Measurements from ENCODE around the gene PPP1R3G.

The PPP1R3G gene

DNA sequence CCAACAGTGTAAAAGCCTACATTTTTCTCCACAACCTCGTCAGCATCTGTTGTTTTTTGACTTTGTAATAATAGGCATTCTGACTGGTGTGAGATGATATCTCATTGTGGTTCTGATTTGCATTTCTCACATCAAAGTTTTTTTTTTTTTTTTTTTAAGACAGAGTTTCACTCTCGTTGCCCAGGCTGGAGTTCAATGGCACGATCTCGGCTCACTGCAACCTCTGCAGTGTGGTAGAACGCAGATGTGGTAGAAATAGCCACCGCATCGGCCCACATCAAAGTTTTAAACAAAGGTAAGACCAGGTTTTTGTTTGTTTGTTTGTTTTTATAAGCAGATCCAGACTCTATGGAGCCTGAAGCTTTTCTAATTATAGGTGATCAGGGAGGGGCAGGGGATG, 12.7 kb upstream of the PPP1R3G start:
- no peak for DNase-seq (ENCODE audit: low read depth)

DNA sequence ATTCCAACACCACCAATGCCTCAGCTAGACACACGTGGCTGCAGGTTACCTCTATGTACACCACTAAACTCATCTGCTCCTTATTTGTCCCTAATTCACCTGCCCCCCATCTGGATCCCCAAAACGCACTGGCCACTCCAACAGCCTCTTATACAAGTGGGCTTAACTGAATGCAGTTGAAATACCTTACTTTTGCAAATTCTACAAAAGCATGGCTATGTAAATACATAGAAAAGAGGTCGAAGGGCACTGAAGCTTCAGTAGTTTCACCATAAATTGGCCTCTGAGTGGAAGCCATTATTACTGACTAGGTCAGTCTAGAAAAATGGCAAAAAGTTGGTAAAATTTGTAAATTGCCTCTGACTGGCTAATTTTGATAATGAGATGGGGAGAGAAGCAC, 11.1 kb upstream of the PPP1R3G start:
- no peak for DNase-seq (ENCODE audit: low read depth)

- no peak for DNase-seq (ENCODE audit: low read depth)
These were observed 8.2 kb upstream of the PPP1R3G start for GRCh38 chr6:5076931-5077330.

DNA sequence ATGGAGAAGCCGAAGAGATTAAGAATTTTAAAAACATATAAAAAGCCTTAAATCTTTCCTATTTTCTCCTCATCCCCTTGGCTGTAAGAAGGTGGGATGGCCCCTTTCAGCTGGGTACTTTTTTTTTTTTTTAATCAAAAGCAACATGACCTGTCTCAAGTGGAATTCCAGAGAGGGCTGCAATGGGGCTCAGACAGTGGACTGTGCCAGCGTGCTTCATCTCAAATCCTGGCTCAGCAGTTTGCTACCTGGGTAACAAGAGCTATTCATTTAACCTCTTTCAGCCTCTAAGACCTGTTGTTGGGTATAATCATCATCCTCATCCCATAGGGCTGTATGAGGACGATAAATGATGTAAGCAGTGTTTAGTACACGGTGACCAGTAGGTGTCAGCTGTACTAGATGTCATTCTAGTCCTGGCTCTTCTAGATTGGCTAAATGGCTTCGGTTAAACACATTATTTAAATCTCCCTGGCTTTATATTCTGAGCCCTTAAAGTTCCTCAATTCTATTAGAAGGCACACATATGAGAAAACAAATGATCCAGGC, 6.9 kb upstream of the PPP1R3G start:
- DNase-seq (ENCODE audit: low read depth) = no peak

GRCh38 chr6:5079692-5080091, 5.4 kb upstream of the PPP1R3G start:
- no peak for DNase-seq (ENCODE audit: low read depth)

GRCh38 chr6:5080574-5080973, 4.6 kb upstream of the PPP1R3G start:
- DNase-seq (ENCODE audit: low read depth) = no peak

- DNase-seq (ENCODE audit: low read depth) = no peak
These were observed 4.0 kb upstream of the PPP1R3G start for GRCh38 chr6:5081182-5081581.

- DNase-seq (ENCODE audit: low read depth) = no peak
These were observed 3.2 kb upstream of the PPP1R3G start for GRCh38 chr6:5081955-5082354.

DNA sequence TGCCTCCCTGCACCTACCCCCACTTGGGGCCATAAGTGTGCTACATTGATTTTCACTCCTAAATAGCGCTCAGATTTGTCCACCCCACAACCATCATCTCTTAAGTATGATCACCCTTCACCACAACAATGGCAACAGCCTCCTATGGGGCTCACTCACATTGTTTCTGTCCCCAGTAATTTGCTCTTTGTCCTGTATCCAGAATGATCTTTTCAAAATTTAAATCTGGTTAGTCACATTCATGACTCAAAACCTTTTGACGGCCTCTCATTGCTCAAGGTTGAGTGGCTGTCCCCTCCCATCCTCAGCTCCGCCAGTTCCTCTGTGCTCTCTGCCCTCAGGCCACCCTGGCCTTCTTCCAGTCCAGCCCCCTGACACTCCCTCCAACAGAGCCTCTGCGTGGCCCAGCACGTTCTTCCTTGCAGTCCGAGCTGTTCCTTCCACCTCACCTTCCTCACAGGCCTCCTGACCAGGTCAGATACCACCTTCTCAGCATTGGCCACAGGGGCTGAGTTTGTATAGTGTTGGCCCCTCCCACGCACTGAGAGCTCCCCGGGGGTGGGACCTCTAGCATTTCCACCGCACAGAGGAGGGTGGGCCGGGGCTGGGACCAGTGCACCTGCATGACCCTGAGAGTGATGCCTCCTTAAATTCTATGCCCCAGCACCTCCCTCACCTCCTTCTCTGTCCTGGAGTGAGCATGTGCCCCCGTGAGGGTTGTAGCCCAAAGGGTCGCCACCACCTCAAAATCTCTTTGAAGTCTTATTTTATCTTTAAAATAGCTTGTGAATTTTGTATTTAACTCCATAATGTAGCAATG, 2.4 kb upstream of the PPP1R3G start:
- DNase-seq (ENCODE audit: low read depth) = no peak

GRCh38 chr6:5083307-5083583, 1.9 kb upstream of the PPP1R3G start:
- DNase-seq (ENCODE audit: low read depth) = no peak

DNA sequence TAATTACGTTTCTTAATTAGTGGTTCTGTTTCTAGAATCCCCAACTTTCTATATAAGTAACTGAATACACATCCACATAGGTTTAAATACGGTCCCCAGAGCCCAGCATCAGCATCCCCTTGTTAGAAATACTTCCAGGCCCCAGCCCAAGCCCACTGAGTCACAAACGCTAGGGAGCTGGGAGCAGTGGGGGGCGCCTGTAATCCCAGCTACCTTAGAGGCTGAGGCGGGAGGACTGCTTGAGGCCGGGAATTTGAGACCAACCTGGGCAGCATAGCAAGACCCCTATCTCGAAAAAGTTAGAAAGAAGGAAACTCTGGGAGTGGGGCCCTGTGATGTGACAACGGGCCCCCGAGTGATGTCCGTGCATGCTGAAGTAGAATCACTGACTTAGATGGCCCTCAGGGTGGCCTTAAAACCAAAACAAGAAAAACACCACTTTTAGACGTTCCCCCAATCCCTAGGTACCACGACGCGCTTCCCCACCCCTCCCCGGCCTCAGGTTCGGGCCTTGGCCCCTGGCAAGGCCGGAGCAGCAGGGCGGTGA, 1.3 kb upstream of the PPP1R3G start:
- no peak for DNase-seq (ENCODE audit: low read depth)

DNA sequence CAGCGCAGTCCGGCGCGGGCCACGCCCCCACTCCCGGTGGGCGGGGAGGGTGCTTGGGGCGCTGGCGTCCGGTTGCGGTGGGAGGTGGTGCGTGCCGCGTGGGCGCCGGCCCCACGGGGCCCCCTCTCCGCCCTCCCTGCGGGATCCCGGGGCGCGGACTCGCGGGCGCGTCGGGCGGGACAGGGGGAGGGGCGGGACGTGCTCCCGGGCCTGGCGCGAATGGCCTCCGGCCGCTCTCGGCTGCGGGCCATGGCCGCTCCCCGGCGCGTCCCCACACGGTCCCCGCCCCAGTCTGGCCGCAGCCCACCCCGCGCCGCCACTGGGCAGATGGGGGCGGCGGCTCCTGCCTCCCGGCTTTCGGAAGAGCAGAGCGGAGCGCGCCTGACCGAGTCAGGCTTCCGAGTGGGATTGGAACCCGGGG, 771 bp upstream of the PPP1R3G start:
- no peak for DNase-seq (ENCODE audit: low read depth)

DNA sequence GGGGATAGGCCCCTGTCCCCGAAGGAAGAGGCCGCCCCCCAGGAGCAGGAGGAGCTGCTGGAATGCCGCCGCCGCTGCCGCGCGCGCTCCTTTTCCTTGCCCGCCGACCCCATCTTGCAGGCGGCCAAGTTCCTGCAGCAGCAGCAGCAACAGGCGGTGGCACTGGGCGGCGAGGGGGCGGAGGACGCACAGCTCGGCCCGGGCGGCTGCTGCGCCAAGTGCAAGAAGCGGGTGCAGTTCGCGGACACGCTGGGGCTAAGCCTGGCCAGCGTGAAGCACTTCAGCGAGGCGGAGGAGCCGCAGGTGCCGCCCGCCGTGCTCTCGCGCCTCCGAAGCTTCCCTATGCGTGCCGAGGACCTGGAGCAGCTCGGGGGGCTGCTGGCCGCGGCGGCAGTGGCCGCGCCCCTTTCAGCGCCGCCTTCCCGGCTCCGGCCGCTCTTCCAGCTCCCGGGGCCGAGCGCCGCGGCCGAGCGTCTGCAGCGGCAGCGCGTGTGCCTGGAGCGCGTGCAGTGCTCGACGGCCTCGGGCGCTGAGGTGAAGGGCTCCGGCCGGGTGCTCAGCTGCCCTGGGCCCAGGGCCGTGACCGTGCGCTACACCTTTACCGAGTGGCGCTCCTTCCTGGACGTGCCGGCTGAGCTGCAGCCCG, 630 bp downstream of the PPP1R3G start:
- no peak for DNase-seq (ENCODE audit: low read depth)

GRCh38 chr6:5086294-5086890, 1.3 kb downstream of the PPP1R3G start:
- DNase-seq (ENCODE audit: low read depth) = no peak

- no peak for DNase-seq (ENCODE audit: low read depth)
These were observed 2.2 kb downstream of the PPP1R3G start for GRCh38 chr6:5087389-5087788.

DNA sequence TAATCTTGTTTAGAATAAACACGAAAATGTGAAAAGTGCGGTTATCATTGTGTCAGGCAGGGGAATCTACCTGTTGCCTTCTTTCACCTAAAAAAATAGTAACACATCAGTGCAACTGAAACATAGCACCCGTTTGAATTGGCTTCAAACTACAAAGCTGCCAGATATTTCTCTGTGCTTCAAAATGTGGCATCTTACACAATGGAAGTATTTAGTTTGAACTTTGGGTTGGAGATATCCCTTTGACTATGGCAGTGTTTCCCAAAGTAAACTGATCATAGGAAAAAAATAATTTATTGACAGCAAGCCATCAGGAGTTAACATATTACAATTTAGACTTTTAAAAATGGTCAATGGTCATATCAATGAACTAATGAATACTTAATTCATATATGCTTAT, 3.6 kb downstream of the PPP1R3G start:
- DNase-seq (ENCODE audit: low read depth) = no peak

- no peak for DNase-seq (ENCODE audit: low read depth)
These were observed 4.6 kb downstream of the PPP1R3G start for GRCh38 chr6:5089481-5090438.

DNA sequence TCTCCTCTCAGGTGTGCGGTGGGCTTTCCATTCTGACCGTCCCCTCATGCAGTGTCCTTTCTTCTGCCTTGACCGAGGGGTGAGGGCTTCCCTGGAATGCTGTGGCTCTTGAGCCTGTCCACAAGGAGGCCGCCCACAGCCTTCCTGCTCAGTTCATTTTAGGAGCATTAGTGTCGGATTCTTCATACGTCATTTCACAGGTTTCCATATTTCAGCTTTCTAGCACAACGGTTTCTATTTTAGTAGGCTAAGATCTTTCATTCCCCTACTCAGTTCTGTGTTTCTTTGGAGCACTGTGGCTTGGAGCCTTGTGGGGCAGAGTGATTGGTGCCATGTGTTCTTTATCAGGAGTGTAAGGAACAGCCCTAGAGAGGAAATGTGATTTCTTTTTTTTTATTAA, 5.5 kb downstream of the PPP1R3G start:
- no peak for DNase-seq (ENCODE audit: low read depth)

GRCh38 chr6:5091210-5092069, 6.3 kb downstream of the PPP1R3G start:
- no peak for DNase-seq (ENCODE audit: low read depth)

GRCh38 chr6:5093231-5094015, 8.3 kb downstream of the PPP1R3G start:
- DNase-seq (ENCODE audit: low read depth) = no peak
